Transverse colon (tissue), 3 donors: Measurements from ENCODE around the gene CD47.

Experiments used
- POLR2A ChIP-seq: fragments of 450-650 bp; IDR thresholded peaks from one replicate; pipeline ENCODE4 v1.6.1; 2016; ENCODE audit warnings: antibody characterized with exemption, mild to moderate bottlenecking, moderate library complexity
- TF ChIP-seq, protein P1 (sequence below), 5 experiments: fragments of 200-600 bp in 3 of 5; fragments of 450-650 bp in 2 of 5; sonication (generic) in 3 of 5; IDR thresholded peaks; 1 replicate in 2 of 5; 2 replicates in 3 of 5; pipeline ENCODE4 v1.5.1; 2016 to 2017; ENCODE audit warnings: antibody characterized with exemption in 5 of 5, inconsistent platforms in 3 of 5, mild to moderate bottlenecking in 2 of 5, moderate library complexity in 1 of 5

DNA sequence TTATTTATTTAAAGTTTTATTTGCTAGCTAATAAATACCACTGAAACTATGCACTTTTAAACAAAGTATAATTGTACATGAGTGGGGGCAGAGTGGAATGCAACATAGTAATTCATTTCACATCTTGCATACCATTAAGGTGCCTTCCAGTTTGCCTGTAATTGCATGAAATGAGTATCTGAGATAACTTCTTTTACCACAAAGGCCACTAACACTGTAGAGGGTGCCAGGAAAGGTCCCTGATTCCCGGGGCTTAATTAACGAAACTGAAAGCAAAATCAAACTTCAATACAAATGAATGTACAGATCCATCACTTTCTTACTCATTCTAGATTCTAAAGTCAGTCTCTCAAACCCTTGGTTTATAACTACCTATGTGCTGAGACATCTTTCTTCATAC, 2.1 kb downstream of the CD47 start:
- TF ChIP-seq, protein P1, sequence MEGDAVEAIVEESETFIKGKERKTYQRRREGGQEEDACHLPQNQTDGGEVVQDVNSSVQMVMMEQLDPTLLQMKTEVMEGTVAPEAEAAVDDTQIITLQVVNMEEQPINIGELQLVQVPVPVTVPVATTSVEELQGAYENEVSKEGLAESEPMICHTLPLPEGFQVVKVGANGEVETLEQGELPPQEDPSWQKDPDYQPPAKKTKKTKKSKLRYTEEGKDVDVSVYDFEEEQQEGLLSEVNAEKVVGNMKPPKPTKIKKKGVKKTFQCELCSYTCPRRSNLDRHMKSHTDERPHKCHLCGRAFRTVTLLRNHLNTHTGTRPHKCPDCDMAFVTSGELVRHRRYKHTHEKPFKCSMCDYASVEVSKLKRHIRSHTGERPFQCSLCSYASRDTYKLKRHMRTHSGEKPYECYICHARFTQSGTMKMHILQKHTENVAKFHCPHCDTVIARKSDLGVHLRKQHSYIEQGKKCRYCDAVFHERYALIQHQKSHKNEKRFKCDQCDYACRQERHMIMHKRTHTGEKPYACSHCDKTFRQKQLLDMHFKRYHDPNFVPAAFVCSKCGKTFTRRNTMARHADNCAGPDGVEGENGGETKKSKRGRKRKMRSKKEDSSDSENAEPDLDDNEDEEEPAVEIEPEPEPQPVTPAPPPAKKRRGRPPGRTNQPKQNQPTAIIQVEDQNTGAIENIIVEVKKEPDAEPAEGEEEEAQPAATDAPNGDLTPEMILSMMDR (IDR thresholded peaks at IDR 0.05) = no peak
- no peak for TF ChIP-seq POLR2A
